MM.1S (cell line): ENCODE results near the gene TUBGCP5.

Experiments
- CTCF ChIP-seq: fragments of 300-600 bp; sonication (generic); IDR thresholded peaks from 2 replicates; pipeline ENCODE4 v1.5.1; 2016; ENCODE audit warnings: antibody characterized with exemption, low read length, mixed read lengths
- EZH2 ChIP-seq: fragments of 300-600 bp; sonication (generic); optimal IDR thresholded peaks from 2 replicates; pipeline ENCODE3; 2017; ENCODE audit warnings: low read depth, mild to moderate bottlenecking, antibody characterized with exemption, low read length, mixed read lengths
- EZH2phosphoT487 ChIP-seq: fragments of 300-600 bp; sonication (generic); IDR thresholded peaks from 2 replicates; pipeline ENCODE4 v1.6.1; 2018; ENCODE audit warnings: antibody characterized with exemption, low read length

GRCh38 chr15:23065836-23066235 lies 26.5 kb upstream of the TUBGCP5 start:
- TF ChIP-seq CTCF (no peak), EZH2 (no peak), EZH2phosphoT487 (no peak)
